ENCODE results near the gene GALNT8. TPM values are rescaled to one million over a fixed set of nuclear protein-coding genes. Genes with fewer than 3 reads are reported as not detected.

Gene GALNT8
- polyA plus RNA-seq, 3 donors, result 0.04 TPM; not detected in 2

DNA sequence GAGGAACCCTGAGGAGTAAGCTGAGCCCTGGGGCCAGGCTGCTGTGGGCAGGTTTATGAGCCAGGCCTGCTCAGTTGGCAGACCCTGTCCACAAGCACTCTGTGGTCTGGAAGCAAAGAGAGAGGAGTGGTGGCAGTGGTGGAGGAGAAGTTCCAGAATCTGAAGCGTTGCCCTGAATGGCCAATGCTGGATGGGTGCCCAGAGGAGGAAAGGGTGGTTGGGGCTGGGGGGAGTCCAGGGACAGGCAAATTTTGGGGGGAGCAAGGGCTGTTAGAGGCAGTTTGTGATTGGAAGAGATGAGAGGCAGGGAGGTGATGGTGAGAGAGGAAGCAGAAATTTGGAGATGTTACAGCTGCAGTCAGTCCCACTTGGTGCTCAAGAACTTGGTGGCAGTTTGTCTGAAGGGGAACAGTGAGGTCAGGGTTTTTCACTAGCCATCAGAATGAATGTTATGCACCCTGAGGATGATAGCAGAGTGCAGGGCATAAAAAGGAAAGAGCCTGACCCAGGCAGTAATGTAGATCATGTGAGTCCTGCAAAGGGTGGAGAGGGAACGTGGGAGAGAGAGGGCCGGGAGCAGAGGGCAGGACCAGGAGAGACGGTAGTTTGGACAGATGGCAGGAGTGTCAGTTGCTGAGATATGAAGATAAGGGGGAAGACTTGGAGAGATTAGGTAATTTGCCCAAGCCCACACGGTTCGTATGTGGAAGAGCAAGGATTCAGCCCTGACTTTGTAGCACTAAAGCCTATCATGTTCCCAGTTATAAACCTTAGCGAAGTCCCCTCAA, 51.2 kb downstream of the GALNT8 start:
- 58% methylated on average over 4 of the region's 7 CpGs for WGBS (ENCODE audit: insufficient coverage)
- no peaks in the 10 kb centered on the region for H3K27me3 ChIP-seq (ENCODE audit: control insufficient read depth in 2 of 2, insufficient read depth in 2 of 2, low read length in 2 of 2)
- no peaks in the 10 kb centered on the region for H3K9me3 ChIP-seq (replicated peaks in 1 of 2; ENCODE audit: control insufficient read depth in 1 of 2, insufficient read depth in 1 of 2, low read length in 2 of 2)
- no peaks in the 10 kb centered on the region for H3K79me2 ChIP-seq (ENCODE audit: insufficient read depth, low read length)
- intact Hi-C loops (cut with micrococcal nuclease), result no loop called here
- H3K4me1 Mint-ChIP-seq, result no peaks in the 10 kb centered on the region
- no peak overlapping the region for H3K27ac Mint-ChIP-seq
- TF ChIP-seq, protein P1, sequence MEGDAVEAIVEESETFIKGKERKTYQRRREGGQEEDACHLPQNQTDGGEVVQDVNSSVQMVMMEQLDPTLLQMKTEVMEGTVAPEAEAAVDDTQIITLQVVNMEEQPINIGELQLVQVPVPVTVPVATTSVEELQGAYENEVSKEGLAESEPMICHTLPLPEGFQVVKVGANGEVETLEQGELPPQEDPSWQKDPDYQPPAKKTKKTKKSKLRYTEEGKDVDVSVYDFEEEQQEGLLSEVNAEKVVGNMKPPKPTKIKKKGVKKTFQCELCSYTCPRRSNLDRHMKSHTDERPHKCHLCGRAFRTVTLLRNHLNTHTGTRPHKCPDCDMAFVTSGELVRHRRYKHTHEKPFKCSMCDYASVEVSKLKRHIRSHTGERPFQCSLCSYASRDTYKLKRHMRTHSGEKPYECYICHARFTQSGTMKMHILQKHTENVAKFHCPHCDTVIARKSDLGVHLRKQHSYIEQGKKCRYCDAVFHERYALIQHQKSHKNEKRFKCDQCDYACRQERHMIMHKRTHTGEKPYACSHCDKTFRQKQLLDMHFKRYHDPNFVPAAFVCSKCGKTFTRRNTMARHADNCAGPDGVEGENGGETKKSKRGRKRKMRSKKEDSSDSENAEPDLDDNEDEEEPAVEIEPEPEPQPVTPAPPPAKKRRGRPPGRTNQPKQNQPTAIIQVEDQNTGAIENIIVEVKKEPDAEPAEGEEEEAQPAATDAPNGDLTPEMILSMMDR (IDR thresholded peaks at IDR 0.05), result no peak
- H3K4me3 ChIP-seq (replicated peaks in 1 of 3; ENCODE audit: low read depth in 2 of 3, low read length in 3 of 3), result no peak overlapping the region
- no peaks in the 10 kb centered on the region for H3K9me3 Mint-ChIP-seq
- no peaks in the 10 kb centered on the region for H4K20me1 ChIP-seq (ENCODE audit: insufficient read depth, low read length)
- no peaks in the 10 kb centered on the region for H3K36me3 ChIP-seq (replicated peaks in 1 of 2; ENCODE audit: control insufficient read depth in 1 of 2, insufficient read depth in 2 of 2, low read length in 2 of 2)
- H3K27ac ChIP-seq (ENCODE audit: low read depth in 1 of 2, low read length in 2 of 2), result no peak overlapping the region
- H3K4me2 ChIP-seq (replicated peaks; ENCODE audit: extremely low read depth, low read length, poor library complexity, severe bottlenecking), result no peak overlapping the region
- no peaks in the 10 kb centered on the region for H3K4me1 ChIP-seq (ENCODE audit: control insufficient read depth in 1 of 2, insufficient read depth in 2 of 2, low read length in 2 of 2)
- peaks cover 2 to 10% (median 7%) of the 10 kb centered on the region in 3 donors for H3K27me3 Mint-ChIP-seq (ENCODE audit: low read depth in 3 of 3)
- DNase-seq, result no peak
- no peaks in the 10 kb centered on the region for H3K36me3 Mint-ChIP-seq
- no peak overlapping the region for H3K4me3 Mint-ChIP-seq
- no peak overlapping the region for H3K9ac ChIP-seq (ENCODE audit: insufficient read depth, low read length, poor library complexity, severe bottlenecking)
- H2AFZ ChIP-seq (ENCODE audit: insufficient read depth, low read depth, low read length, poor library complexity, severe bottlenecking), result no peak overlapping the region

DNA sequence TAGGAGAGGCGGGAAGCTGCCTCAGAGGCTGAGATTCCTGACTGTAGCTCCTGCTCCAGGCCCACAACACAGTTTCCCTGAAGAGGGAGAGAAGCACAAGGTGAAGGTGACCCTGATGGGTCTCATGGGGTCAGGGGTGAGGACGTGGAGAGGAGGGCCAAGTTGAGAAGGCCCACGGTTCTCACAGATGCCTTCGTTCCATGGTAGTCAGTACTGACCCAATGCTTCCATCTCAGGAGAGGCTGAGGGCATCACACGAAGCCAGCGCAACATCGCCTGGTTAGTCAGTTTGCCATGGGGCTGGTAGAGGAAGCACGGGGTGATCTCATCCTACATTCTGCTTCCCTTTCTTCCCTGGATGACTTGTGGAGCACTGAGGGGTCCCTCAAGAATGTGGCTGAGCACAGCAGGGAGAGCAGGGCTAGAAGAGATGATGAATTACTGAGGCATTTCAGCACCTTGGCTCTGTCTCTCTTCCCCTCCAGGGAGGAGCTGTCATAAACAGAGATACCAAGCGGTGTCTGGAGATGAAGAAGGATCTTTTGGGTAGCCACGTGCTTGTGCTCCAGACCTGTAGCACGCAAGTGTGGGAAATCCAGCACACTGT, 51.9 kb downstream of the GALNT8 start:
- no peaks in the 10 kb centered on the region for H3K79me2 ChIP-seq (ENCODE audit: insufficient read depth, low read length)
- H3K4me3 ChIP-seq (replicated peaks in 1 of 3; ENCODE audit: low read depth in 2 of 3, low read length in 3 of 3), result no peak overlapping the region
- Mint-ChIP-seq H3K27me3 (ENCODE audit: low read depth in 3 of 3) (peaks cover 2 to 10% (median 8%) of the 10 kb centered on the region in 3 donors), H3K4me3 (no peak overlapping the region), H3K9me3 (no peaks in the 10 kb centered on the region), H3K4me1 (no peaks in the 10 kb centered on the region), H3K36me3 (no peaks in the 10 kb centered on the region), H3K27ac (no peak overlapping the region)
- WGBS (ENCODE audit: insufficient coverage), result 94% methylated on average over 9 of the region's 11 CpGs
- intact Hi-C loops (cut with micrococcal nuclease), result no loop called here
- H3K27ac ChIP-seq (ENCODE audit: low read depth in 1 of 2, low read length in 2 of 2), result no peak overlapping the region
- H4K20me1 ChIP-seq (ENCODE audit: insufficient read depth, low read length), result no peaks in the 10 kb centered on the region
- H3K36me3 ChIP-seq (replicated peaks in 1 of 2; ENCODE audit: control insufficient read depth in 1 of 2, insufficient read depth in 2 of 2, low read length in 2 of 2), result no peaks in the 10 kb centered on the region
- H3K4me1 ChIP-seq (ENCODE audit: control insufficient read depth in 1 of 2, insufficient read depth in 2 of 2, low read length in 2 of 2), result no peaks in the 10 kb centered on the region
- no peaks in the 10 kb centered on the region for H3K9me3 ChIP-seq (replicated peaks in 1 of 2; ENCODE audit: control insufficient read depth in 1 of 2, insufficient read depth in 1 of 2, low read length in 2 of 2)
- H2AFZ ChIP-seq (ENCODE audit: insufficient read depth, low read depth, low read length, poor library complexity, severe bottlenecking), result no peak overlapping the region
- DNase-seq, result no peak
- H3K27me3 ChIP-seq (ENCODE audit: control insufficient read depth in 2 of 2, insufficient read depth in 2 of 2, low read length in 2 of 2), result no peaks in the 10 kb centered on the region
- TF ChIP-seq, protein P1 (IDR thresholded peaks at IDR 0.05), result no peak
- no peak overlapping the region for H3K9ac ChIP-seq (ENCODE audit: insufficient read depth, low read length, poor library complexity, severe bottlenecking)
- H3K4me2 ChIP-seq (replicated peaks; ENCODE audit: extremely low read depth, low read length, poor library complexity, severe bottlenecking), result no peak overlapping the region
